ENCODE measurements around the gene ACY1. TPM values are rescaled to one million over a fixed set of nuclear protein-coding genes. Genes with fewer than 3 reads are reported as not detected.

The ACY1 gene
- total RNA-seq, 2 experiments from 2014 or later = 3.3 to 4.0 TPM

GRCh38 chr3:51955893-51956770 is 27.2 kb upstream of the ACY1 start:
- no TSS peak for BruUV-seq (replicated peaks)
- H3K4me2 ChIP-seq (ENCODE audit: low read length) = no peak overlapping the region

GRCh38 chr3:51957520-51958205 is 25.7 kb upstream of the ACY1 start:
- Histone ChIP-seq H3K36me3 (ENCODE audit: insufficient read depth, low read length) (no peaks in the 10 kb centered on the region), H3K4me1 (ENCODE audit: insufficient read depth, low read length, poor library complexity, severe bottlenecking) (peaks cover 3% of the 10 kb centered on the region), H3K9me3 (ENCODE audit: low read length) (no peaks in the 10 kb centered on the region), H4K20me1 (ENCODE audit: insufficient read depth, low read length) (no peaks in the 10 kb centered on the region), H3K4me3 (ENCODE audit: low read depth, low read length, poor library complexity, severe bottlenecking) (no peak overlapping the region), H3K9me2 (ENCODE audit: insufficient read depth, low read length) (no peaks in the 10 kb centered on the region), H3K27ac (ENCODE audit: low read depth, low read length, poor library complexity, severe bottlenecking) (no peak overlapping the region), H3K79me2 (ENCODE audit: insufficient read depth, low read depth, low read length) (no peaks in the 10 kb centered on the region), H2AFZ (ENCODE audit: low read length) (no peak overlapping the region), H3K4me2 (ENCODE audit: low read length) (no peak overlapping the region)
- POLR2A ChIA-PET = no interaction called here
- intact Hi-C loops (cut with micrococcal nuclease; ENCODE audit: unreplicated experiment) = no loop called here
- TF ChIP-seq CTCF (conservative IDR thresholded peaks at IDR 0.05; ENCODE audit: low read length) = no peak
- TF ChIP-seq EZH2phosphoT487 (IDR thresholded peaks at IDR 0.05; ENCODE audit: borderline replicate concordance, low read depth, low read length) = no peak
- no TSS peak for BruUV-seq (replicated peaks)
- CTCF ChIA-PET (ENCODE audit: unreplicated experiment) = no interaction called here
- DNase-seq (ENCODE audit: low spot score) = no peak

More at GRCh38 chr3:51955893-51956770, 27.2 kb upstream of the ACY1 start:
- intact Hi-C loops (cut with micrococcal nuclease; ENCODE audit: unreplicated experiment) = no loop called here
- no peaks in the 10 kb centered on the region for H3K36me3 ChIP-seq (ENCODE audit: insufficient read depth, low read length)
- peaks cover 3% of the 10 kb centered on the region for H3K4me1 ChIP-seq (ENCODE audit: insufficient read depth, low read length, poor library complexity, severe bottlenecking)
- H2AFZ ChIP-seq (ENCODE audit: low read length) = no peak overlapping the region
- H3K9me3 ChIP-seq (ENCODE audit: low read length) = no peaks in the 10 kb centered on the region
- no peaks in the 10 kb centered on the region for H4K20me1 ChIP-seq (ENCODE audit: insufficient read depth, low read length)
- CTCF ChIA-PET (ENCODE audit: unreplicated experiment) = no interaction called here
- H3K9me2 ChIP-seq (ENCODE audit: insufficient read depth, low read length) = no peaks in the 10 kb centered on the region
- peak; percentile 36 for DNase-seq (ENCODE audit: low spot score)
- POLR2A ChIA-PET = no interaction called here
- TF ChIP-seq EZH2phosphoT487 (IDR thresholded peaks at IDR 0.05; ENCODE audit: borderline replicate concordance, low read depth, low read length) = no peak
- peak; percentile 59 for TF ChIP-seq CTCF (conservative IDR thresholded peaks at IDR 0.05; ENCODE audit: low read length)
- H3K4me3 ChIP-seq (ENCODE audit: low read depth, low read length, poor library complexity, severe bottlenecking) = no peak overlapping the region
- no peak overlapping the region for H3K27ac ChIP-seq (ENCODE audit: low read depth, low read length, poor library complexity, severe bottlenecking)
- H3K79me2 ChIP-seq (ENCODE audit: insufficient read depth, low read depth, low read length) = no peaks in the 10 kb centered on the region

All from OCI-LY7 (cell line).